ENCODE measurements around the gene ABHD4.
"Not testable (repeated sequence)": the region's sequence is repeated elsewhere in the genome, so short reads cannot be mapped to it uniquely, and the experiment has no call there.

ABHD4 gene

GRCh38 chr14:22630066-22630465 lies 32.0 kb downstream of the ABHD4 start:
- DNase-seq = no peak

- DNase-seq = no peak
Measured at GRCh38 chr14:22630486-22630885, 32.4 kb downstream of the ABHD4 start.

- no peak for DNase-seq
Measured at GRCh38 chr14:22634233-22634900, 36.3 kb downstream of the ABHD4 start.

GRCh38 chr14:22635980-22636379 lies 37.9 kb downstream of the ABHD4 start:
- DNase-seq = not testable (repeated sequence)

- DNase-seq = no peak
Measured at GRCh38 chr14:22640192-22640591, 42.1 kb downstream of the ABHD4 start.

GRCh38 chr14:22641846-22642245 lies 43.7 kb downstream of the ABHD4 start:
- no peak for DNase-seq

GRCh38 chr14:22644305-22644635 lies 46.2 kb downstream of the ABHD4 start, which contains the start of gene OR6J1:
Gene OR6J1 (minus strand): TSS chr14:22644352. CDS start chr14:22634811, 9,541 bp downstream.
- DNase-seq = no peak

GRCh38 chr14:22646570-22647254 lies 48.6 kb downstream of the ABHD4 start:
- no peak for DNase-seq

- no peak for DNase-seq
Measured at GRCh38 chr14:22648506-22648905, 50.4 kb downstream of the ABHD4 start.

GRCh38 chr14:22650046-22650739 lies 52.1 kb downstream of the ABHD4 start:
- DNase-seq = no peak

GRCh38 chr14:22650960-22651521 lies 52.9 kb downstream of the ABHD4 start:
- no peak for DNase-seq

GRCh38 chr14:22651586-22651985 lies 53.5 kb downstream of the ABHD4 start:
- no peak for DNase-seq

- DNase-seq = peak; percentile 40 to 75 (median 49)
Measured at GRCh38 chr14:22653012-22653621, 55.0 kb downstream of the ABHD4 start.

- no peak for DNase-seq
Measured at GRCh38 chr14:22656226-22656625, 58.1 kb downstream of the ABHD4 start.

GRCh38 chr14:22656945-22657731 lies 59.0 kb downstream of the ABHD4 start:
- DNase-seq = no peak

- DNase-seq = peak in 1 of 3 experiments; percentile 14
Measured at GRCh38 chr14:22657861-22658260, 59.8 kb downstream of the ABHD4 start.

- DNase-seq = no peak
Measured at GRCh38 chr14:22658946-22659345, 60.8 kb downstream of the ABHD4 start.

- DNase-seq = no peak
Measured at GRCh38 chr14:22660654-22661053, 62.6 kb downstream of the ABHD4 start.
